HCT116 (cell line): ENCODE data around the gene GDPD5. TPM values are rescaled to one million over a fixed set of nuclear protein-coding genes. Genes with fewer than 3 reads are reported as not detected.
A peak's percentile ranks its signal among the peaks of the same experiment; 100 is the strongest.

ENCODE experiments used
- ATAC-seq: fragments of 200-7000 bp; cut with Tn5 transposase; 2 replicates; pipeline ENCODE4 v1.9.1; 2020; ENCODE audit warnings: mild to moderate bottlenecking, moderate library complexity
- BruUV-seq: library from RNA; stranded (reverse); fragments of 400-500 nt; replicated peaks from 2 replicates; lab custom pipeline; 2021; lab: Mats Ljungman, UMichigan
- CTCF ChIA-PET: fragments of 300-600 bp; sonication (Branson Sonifier 250); formaldehyde crosslinking; loops from one replicate; lab custom pipeline; 2021; ENCODE audit warnings: antibody characterized with exemption; lab: Charles Lee
- POLR2A ChIA-PET: fragments of 300-600, 350-600 bp; sonication (Branson Sonifier 250); formaldehyde crosslinking; loops from one replicate; lab custom pipeline; 2021; ENCODE audit warnings: antibody characterized with exemption; lab: Charles Lee
- RAD21 ChIA-PET, 2 experiments: fragments of 300-600 bp; sonication (Branson Sonifier 250); formaldehyde crosslinking; loops; one replicate each; lab custom pipeline; 2023; ENCODE audit warnings: low total read pairs in 2 of 2; ENCODE audit not compliant: uncharacterized antibody in 2 of 2, unreplicated experiment in 2 of 2, low non-redundant PET in 1 of 2; lab: Charles Lee
- DNase-seq: peaks from one replicate; pipeline ENCODE4 v3.0.0-alpha.2; 2010; ENCODE audit warnings: low read depth, low spot score
- H2AFZ ChIP-seq: fragments of 200-600 bp; shearing (Covaris generic), sonication (generic); 2 replicates; pipeline ENCODE4 v1.6.1; 2017; ENCODE audit warnings: low read depth, mixed run types, mixed read lengths, antibody characterized with exemption, low read length; ENCODE audit not compliant: poor library complexity, severe bottlenecking
- H3K27ac ChIP-seq: 2 replicates; pipeline ENCODE4 v1.5.1; 2012; ENCODE audit warnings: low read depth, low read length
- H3K27me3 ChIP-seq: fragments of 200-600 bp; sonication (generic); 2 replicates; pipeline ENCODE4 v1.6.1; 2016; ENCODE audit warnings: mixed run types, low read length, mixed read lengths; ENCODE audit not compliant: insufficient read depth
- H3K36me3 ChIP-seq, 2 experiments: fragments of 200-500 bp in 1 of 2; fragments of 200-600 bp in 1 of 2; sonication (Bioruptor generic) in 1 of 2; sonication (generic) in 1 of 2; 2 replicates each; pipeline versions ENCODE4 v1.5.1 to v1.6.1; 2014 to 2016; ENCODE audit warnings: low read length in 2 of 2, inconsistent platforms in 1 of 2, mixed read lengths in 1 of 2, mixed run types in 1 of 2; ENCODE audit not compliant: insufficient read depth in 2 of 2, control insufficient read depth in 1 of 2
- H3K4me1 ChIP-seq, 2 experiments: fragments of 200-600 bp in 1 of 2; sonication (generic) in 1 of 2; 2 replicates each; pipeline versions ENCODE4 v1.5.1 to v1.6.1; 2012 to 2017; ENCODE audit warnings: low read length in 2 of 2, inconsistent platforms in 1 of 2, mild to moderate bottlenecking in 1 of 2, mixed read lengths in 1 of 2, mixed run types in 1 of 2, moderate library complexity in 1 of 2; ENCODE audit not compliant: insufficient read depth in 2 of 2, control insufficient read depth in 1 of 2
- H3K4me2 ChIP-seq: fragments of 200-600 bp; sonication (generic); 2 replicates; pipeline ENCODE4 v1.6.1; 2017; ENCODE audit warnings: mixed run types, low read length, mixed read lengths
- H3K4me3 ChIP-seq, 2 experiments: fragments of 200-600 bp in 1 of 2; sonication (generic) in 1 of 2; replicated peaks in 1 of 2; 2 replicates each; pipeline ENCODE4 v1.5.1; 2011 to 2016; ENCODE audit warnings: low read length in 2 of 2, control low read depth in 1 of 2, low read depth in 1 of 2, mild to moderate bottlenecking in 1 of 2, mixed read lengths in 1 of 2, mixed run types in 1 of 2
- H3K79me2 ChIP-seq: fragments of 200-600 bp; sonication (generic); 2 replicates; pipeline ENCODE4 v1.6.1; 2017; ENCODE audit warnings: mild to moderate bottlenecking, mixed run types, low read length, moderate library complexity, mixed read lengths; ENCODE audit not compliant: insufficient read depth
- H3K9ac ChIP-seq: fragments of 200-600 bp; sonication (generic); 2 replicates; pipeline ENCODE4 v1.6.1; 2016; ENCODE audit warnings: low read length, mixed read lengths
- H3K9me2 ChIP-seq: fragments of 200-600 bp; sonication (generic), shearing (Covaris generic); 2 replicates; pipeline ENCODE4 v1.6.1; 2017; ENCODE audit warnings: mixed run types, mild to moderate bottlenecking, moderate library complexity; ENCODE audit not compliant: insufficient read depth
- H3K9me3 ChIP-seq, 2 experiments: fragments of 200-500 bp in 1 of 2; fragments of 200-600 bp in 1 of 2; sonication (Bioruptor generic) in 1 of 2; sonication (generic) in 1 of 2; 2 replicates each; pipeline ENCODE4 v1.6.1; 2014 to 2017; ENCODE audit warnings: low read length in 2 of 2, mixed read lengths in 2 of 2, inconsistent platforms in 1 of 2, low read depth in 1 of 2, mild to moderate bottlenecking in 1 of 2, mixed run types in 1 of 2, moderate library complexity in 1 of 2; ENCODE audit not compliant: control insufficient read depth in 1 of 2, insufficient read depth in 1 of 2
- H4K20me1 ChIP-seq: fragments of 200-600 bp; sonication (generic), shearing (Covaris generic); 2 replicates; pipeline ENCODE4 v1.6.1; 2017; ENCODE audit warnings: mixed run types, mild to moderate bottlenecking, moderate library complexity; ENCODE audit not compliant: insufficient read depth
- CBX3 ChIP-seq: IDR thresholded peaks from 2 replicates; pipeline ENCODE4 v1.6.1; 2012; ENCODE audit warnings: low read depth
- CEBPB ChIP-seq: IDR thresholded peaks from 2 replicates; pipeline ENCODE4 v1.6.1; 2012; ENCODE audit warnings: low read depth
- ELF1 ChIP-seq: IDR thresholded peaks from 2 replicates; pipeline ENCODE4 v1.6.1; 2012; ENCODE audit warnings: low read depth, borderline replicate concordance
- EZH2phosphoT487 ChIP-seq: fragments of 200-600 bp; IDR thresholded peaks from 2 replicates; pipeline ENCODE4 v1.6.1; 2018; ENCODE audit warnings: antibody characterized with exemption, borderline replicate concordance
- JUND ChIP-seq: IDR thresholded peaks from 2 replicates; pipeline ENCODE4 v1.6.1; 2012
- POLR2A ChIP-seq: IDR thresholded peaks from 2 replicates; pipeline ENCODE4 v1.7.0; 2011; ENCODE audit warnings: borderline replicate concordance; ENCODE audit not compliant: insufficient read depth, insufficient read length; ENCODE audit errors: extremely low read depth
- RAD21 ChIP-seq: IDR thresholded peaks from 2 replicates; pipeline ENCODE4 v1.6.1; 2012; ENCODE audit warnings: low read depth, mild to moderate bottlenecking
- SIN3A ChIP-seq: IDR thresholded peaks from 2 replicates; pipeline ENCODE4 v1.6.1; 2012; ENCODE audit warnings: low read depth
- SP1 ChIP-seq: IDR thresholded peaks from 2 replicates; pipeline ENCODE4 v1.6.1; 2012; ENCODE audit warnings: low read depth
- SRF ChIP-seq: IDR thresholded peaks from 2 replicates; pipeline ENCODE4 v1.6.1; 2012; ENCODE audit warnings: low read depth
- ZFX ChIP-seq: fragments of 450-650 bp; IDR thresholded peaks from 2 replicates; pipeline ENCODE4 v1.6.1; 2017
- ZNF274 ChIP-seq: fragments of 200-500 bp; sonication (Bioruptor generic); IDR thresholded peaks from 2 replicates; pipeline ENCODE4 v1.6.1; 2014; ENCODE audit warnings: mild to moderate bottlenecking, low read depth, low read length, inconsistent platforms
- intact Hi-C: fragments of 100-400 bp; cut with micrococcal nuclease; formaldehyde crosslinking; loops from 2 replicates; pipeline ENCODE4 v1.10.0; 2022
- total RNA-seq: library from RNA; stranded (reverse); gene quantifications from one replicate; pipeline ENCODE4 v1.2.1, GENCODE V29; 2021; ENCODE audit not compliant: unreplicated experiment
- TF ChIP-seq, protein P1 (sequence below): IDR thresholded peaks from 2 replicates; pipeline ENCODE4 v1.6.1; 2012
- TF ChIP-seq, protein P2 (sequence below): IDR thresholded peaks from 2 replicates; pipeline ENCODE4 v1.6.1; 2012; ENCODE audit warnings: low read depth
- TF ChIP-seq, protein P3 (sequence below): IDR thresholded peaks from 2 replicates; pipeline ENCODE4 v1.6.1; 2012

Gene GDPD5
- total RNA-seq, 1 experiment from 2014 or later: 27.5 TPM

DNA sequence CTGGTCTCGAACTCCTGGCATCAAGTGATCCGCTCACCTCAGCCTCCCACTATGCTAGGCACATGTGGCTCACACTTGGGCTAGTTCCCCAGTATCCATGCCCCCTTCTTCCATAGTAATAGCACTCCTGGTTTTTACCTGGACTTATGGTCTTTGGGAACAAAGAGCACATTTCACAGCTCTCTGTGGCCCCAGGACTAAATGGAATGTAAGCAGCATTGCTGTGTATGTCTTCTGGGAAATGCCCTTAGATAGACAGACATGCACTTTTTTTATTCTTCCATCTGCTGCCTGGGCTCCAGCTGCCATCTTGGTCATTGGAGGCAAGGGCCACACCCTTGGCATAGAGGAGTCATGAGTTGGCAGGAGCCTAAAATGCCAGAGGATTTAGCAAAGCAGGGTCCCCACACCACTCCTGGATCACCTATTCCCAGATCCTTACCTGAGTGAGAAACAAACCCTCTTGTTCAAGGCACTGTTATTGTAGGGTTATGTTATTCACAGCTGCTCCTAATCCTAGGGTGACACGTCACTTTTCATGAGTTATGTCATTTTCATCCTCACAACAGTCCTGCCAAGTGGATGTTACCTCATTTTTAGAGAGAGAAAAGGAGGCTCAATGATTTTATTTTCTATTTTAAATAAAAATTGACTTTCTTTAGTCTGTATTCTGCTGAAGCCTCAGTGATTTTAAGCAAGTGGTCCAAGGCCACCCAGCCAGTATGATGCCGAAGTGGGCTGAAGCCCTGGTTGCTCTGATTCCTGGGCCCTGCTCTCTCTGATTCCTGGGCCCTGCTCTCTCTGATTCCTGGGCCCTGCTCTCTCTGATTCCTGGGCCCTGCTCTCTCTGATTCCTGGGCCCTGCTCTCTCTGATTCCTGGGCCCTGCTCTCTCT, 15.7 kb upstream of the GDPD5 start:
- no peak overlapping the region for H3K9ac ChIP-seq
- no peaks in the 10 kb centered on the region for H3K27me3 ChIP-seq
- CTCF ChIA-PET: no interaction called here
- peaks cover 13 to 34% of the 10 kb centered on the region in 2 experiments for H3K4me1 ChIP-seq
- no peak overlapping the region for H3K4me3 ChIP-seq
- H3K4me2 ChIP-seq: 0 out of 2 replicates have a peak overlapping the region, but pooled peaks have one; percentile 4
- no peaks in the 10 kb centered on the region for H4K20me1 ChIP-seq
- ATAC-seq (no peak), DNase-seq (no peak)
- POLR2A ChIA-PET: no interaction called here
- no peak for TF ChIP-seq SIN3A
- no peak for TF ChIP-seq RAD21
- TF ChIP-seq, protein P1, sequence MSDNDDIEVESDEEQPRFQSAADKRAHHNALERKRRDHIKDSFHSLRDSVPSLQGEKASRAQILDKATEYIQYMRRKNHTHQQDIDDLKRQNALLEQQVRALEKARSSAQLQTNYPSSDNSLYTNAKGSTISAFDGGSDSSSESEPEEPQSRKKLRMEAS: no peak
- TF ChIP-seq, protein P2, sequence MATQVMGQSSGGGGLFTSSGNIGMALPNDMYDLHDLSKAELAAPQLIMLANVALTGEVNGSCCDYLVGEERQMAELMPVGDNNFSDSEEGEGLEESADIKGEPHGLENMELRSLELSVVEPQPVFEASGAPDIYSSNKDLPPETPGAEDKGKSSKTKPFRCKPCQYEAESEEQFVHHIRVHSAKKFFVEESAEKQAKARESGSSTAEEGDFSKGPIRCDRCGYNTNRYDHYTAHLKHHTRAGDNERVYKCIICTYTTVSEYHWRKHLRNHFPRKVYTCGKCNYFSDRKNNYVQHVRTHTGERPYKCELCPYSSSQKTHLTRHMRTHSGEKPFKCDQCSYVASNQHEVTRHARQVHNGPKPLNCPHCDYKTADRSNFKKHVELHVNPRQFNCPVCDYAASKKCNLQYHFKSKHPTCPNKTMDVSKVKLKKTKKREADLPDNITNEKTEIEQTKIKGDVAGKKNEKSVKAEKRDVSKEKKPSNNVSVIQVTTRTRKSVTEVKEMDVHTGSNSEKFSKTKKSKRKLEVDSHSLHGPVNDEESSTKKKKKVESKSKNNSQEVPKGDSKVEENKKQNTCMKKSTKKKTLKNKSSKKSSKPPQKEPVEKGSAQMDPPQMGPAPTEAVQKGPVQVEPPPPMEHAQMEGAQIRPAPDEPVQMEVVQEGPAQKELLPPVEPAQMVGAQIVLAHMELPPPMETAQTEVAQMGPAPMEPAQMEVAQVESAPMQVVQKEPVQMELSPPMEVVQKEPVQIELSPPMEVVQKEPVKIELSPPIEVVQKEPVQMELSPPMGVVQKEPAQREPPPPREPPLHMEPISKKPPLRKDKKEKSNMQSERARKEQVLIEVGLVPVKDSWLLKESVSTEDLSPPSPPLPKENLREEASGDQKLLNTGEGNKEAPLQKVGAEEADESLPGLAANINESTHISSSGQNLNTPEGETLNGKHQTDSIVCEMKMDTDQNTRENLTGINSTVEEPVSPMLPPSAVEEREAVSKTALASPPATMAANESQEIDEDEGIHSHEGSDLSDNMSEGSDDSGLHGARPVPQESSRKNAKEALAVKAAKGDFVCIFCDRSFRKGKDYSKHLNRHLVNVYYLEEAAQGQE: no peak
- TF ChIP-seq SP1: no peak
- TF ChIP-seq, protein P3, sequence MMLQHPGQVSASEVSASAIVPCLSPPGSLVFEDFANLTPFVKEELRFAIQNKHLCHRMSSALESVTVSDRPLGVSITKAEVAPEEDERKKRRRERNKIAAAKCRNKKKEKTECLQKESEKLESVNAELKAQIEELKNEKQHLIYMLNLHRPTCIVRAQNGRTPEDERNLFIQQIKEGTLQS: no peak
- TF ChIP-seq ZNF274: no peak
- no peak for TF ChIP-seq SRF
- no peak for TF ChIP-seq ZFX
- TF ChIP-seq CEBPB: no peak
- TF ChIP-seq EZH2phosphoT487: no peak
- TF ChIP-seq ELF1: no peak
- no peak for TF ChIP-seq POLR2A
- TF ChIP-seq JUND: no peak
- no peak for TF ChIP-seq CBX3
- H3K27ac ChIP-seq: no peak overlapping the region
- no peaks in the 10 kb centered on the region for H3K36me3 ChIP-seq
- BruUV-seq: no TSS peak
- no peak overlapping the region for H2AFZ ChIP-seq
- intact Hi-C loops: no loop called here
- RAD21 ChIA-PET: no interaction called here
- no peaks in the 10 kb centered on the region for H3K9me3 ChIP-seq
- H3K9me2 ChIP-seq: no peaks in the 10 kb centered on the region
- H3K79me2 ChIP-seq: no peaks in the 10 kb centered on the region
